ENCODE results near the gene UFSP1.

- no peak for TF ChIP-seq CTCF (IDR thresholded peaks at IDR 0.05)
- TF ChIP-seq POLR2A (IDR thresholded peaks at IDR 0.05) = no peak
Observed at GRCh38 chr7:100891568-100892247, 2.2 kb upstream of the UFSP1 start.
